HEK293 (cell line): ENCODE measurements around the gene TIPRL.

ENCODE experiments used
- FEZF1 ChIP-seq: fragments of 450-650 bp; formaldehyde crosslinking; IDR thresholded peaks from 2 replicates; pipeline ENCODE4 v1.5.1; 2016; ENCODE audit warnings: missing biosample characterization, missing genetic modification characterization
- GLI2 ChIP-seq: fragments of 450-650 bp; formaldehyde crosslinking; IDR thresholded peaks from 2 replicates; pipeline ENCODE4; 2017; ENCODE audit warnings: missing biosample characterization, missing genetic modification characterization, low read depth, borderline replicate concordance
- IKZF3 ChIP-seq: fragments of 450-650 bp; IDR thresholded peaks from 2 replicates; pipeline ENCODE4 v1.5.0; 2018; ENCODE audit warnings: missing biosample characterization, mild to moderate bottlenecking, missing genetic modification characterization, moderate library complexity
- KLF17 ChIP-seq: fragments of 450-650 bp; formaldehyde crosslinking; IDR thresholded peaks from 2 replicates; pipeline ENCODE4 v1.5.1; 2016; ENCODE audit warnings: missing biosample characterization, missing genetic modification characterization
- KLF8 ChIP-seq: fragments of 450-650 bp; formaldehyde crosslinking; IDR thresholded peaks from 2 replicates; pipeline ENCODE4 v1.5.1; 2016; ENCODE audit warnings: missing biosample characterization, missing genetic modification characterization
- KLF9 ChIP-seq: fragments of 450-650 bp; formaldehyde crosslinking; IDR thresholded peaks from 2 replicates; pipeline ENCODE4 v1.5.1; 2016; ENCODE audit warnings: missing biosample characterization, missing genetic modification characterization, low read depth
- PRDM4 ChIP-seq: fragments of 450-650 bp; formaldehyde crosslinking; IDR thresholded peaks from 2 replicates; pipeline ENCODE4 v1.5.1; 2017; ENCODE audit warnings: missing biosample characterization, missing genetic modification characterization
- REST ChIP-seq: fragments of 450-650 bp; formaldehyde crosslinking; IDR thresholded peaks from 2 replicates; pipeline ENCODE4 v1.5.1; 2016; ENCODE audit warnings: missing biosample characterization, missing genetic modification characterization
- SP2 ChIP-seq: fragments of 450-650 bp; formaldehyde crosslinking; IDR thresholded peaks from 2 replicates; pipeline ENCODE4 v1.5.1; 2016; ENCODE audit warnings: missing biosample characterization, missing genetic modification characterization
- TCF7L2 ChIP-seq: IDR thresholded peaks from 2 replicates; pipeline ENCODE4 v1.6.1; 2011; ENCODE audit warnings: low read depth, mild to moderate bottlenecking, inconsistent platforms, low read length, moderate library complexity, borderline replicate concordance
- TSHZ1 ChIP-seq: fragments of 450-650 bp; formaldehyde crosslinking; IDR thresholded peaks from 2 replicates; pipeline ENCODE4 v1.5.1; 2016; ENCODE audit warnings: missing biosample characterization, missing genetic modification characterization, borderline replicate concordance
- ZBTB17 ChIP-seq: fragments of 450-650 bp; formaldehyde crosslinking; IDR thresholded peaks from 2 replicates; pipeline ENCODE4 v1.5.1; 2016; ENCODE audit warnings: missing biosample characterization, missing genetic modification characterization
- ZBTB26 ChIP-seq: fragments of 450-650 bp; formaldehyde crosslinking; optimal IDR thresholded peaks from 2 replicates; pipeline ENCODE3; 2016; ENCODE audit warnings: missing biosample characterization, mild to moderate bottlenecking, missing genetic modification characterization
- ZBTB8A ChIP-seq: fragments of 450-650 bp; formaldehyde crosslinking; IDR thresholded peaks from 2 replicates; pipeline ENCODE4 v1.5.1; 2016; ENCODE audit warnings: missing biosample characterization, missing genetic modification characterization
- ZNF114 ChIP-seq: fragments of 450-650 bp; formaldehyde crosslinking; IDR thresholded peaks from 2 replicates; pipeline ENCODE4 v1.5.0; 2017; ENCODE audit warnings: missing biosample characterization, missing genetic modification characterization
- ZNF138 ChIP-seq: fragments of 450-650 bp; formaldehyde crosslinking; IDR thresholded peaks from 2 replicates; pipeline ENCODE4 v1.5.1; 2016; ENCODE audit warnings: missing biosample characterization, missing genetic modification characterization, borderline replicate concordance
- ZNF155 ChIP-seq: fragments of 450-650 bp; formaldehyde crosslinking; IDR thresholded peaks from 2 replicates; pipeline ENCODE4 v1.5.1; 2016; ENCODE audit warnings: missing biosample characterization, missing genetic modification characterization
- ZNF214 ChIP-seq: fragments of 450-650 bp; formaldehyde crosslinking; IDR thresholded peaks from 2 replicates; pipeline ENCODE4 v1.5.1; 2017; ENCODE audit warnings: missing biosample characterization, mild to moderate bottlenecking, missing genetic modification characterization, borderline replicate concordance
- ZNF292 ChIP-seq: fragments of 450-650 bp; formaldehyde crosslinking; IDR thresholded peaks from 2 replicates; pipeline ENCODE4 v1.5.1; 2016; ENCODE audit warnings: low read depth, missing biosample characterization, missing genetic modification characterization, borderline replicate concordance
- ZNF350 ChIP-seq: fragments of 450-650 bp; formaldehyde crosslinking; IDR thresholded peaks from 2 replicates; pipeline ENCODE4 v1.5.0; 2017; ENCODE audit warnings: missing biosample characterization, mild to moderate bottlenecking, missing genetic modification characterization
- ZNF561 ChIP-seq: fragments of 450-650 bp; IDR thresholded peaks from 2 replicates; pipeline ENCODE4 v1.5.1; 2018; ENCODE audit warnings: missing biosample characterization, missing genetic modification characterization, borderline replicate concordance
- ZNF610 ChIP-seq: fragments of 450-650 bp; formaldehyde crosslinking; IDR thresholded peaks from 2 replicates; pipeline ENCODE4 v1.5.1; 2016; ENCODE audit warnings: missing biosample characterization, missing genetic modification characterization, borderline replicate concordance
- ZNF776 ChIP-seq: fragments of 450-650 bp; formaldehyde crosslinking; IDR thresholded peaks from 2 replicates; pipeline ENCODE4 v1.5.0; 2017; ENCODE audit warnings: missing biosample characterization, missing genetic modification characterization, borderline replicate concordance
- ZNF791 ChIP-seq: fragments of 450-650 bp; formaldehyde crosslinking; IDR thresholded peaks from 2 replicates; pipeline ENCODE4 v1.5.1; 2016; ENCODE audit warnings: missing biosample characterization, missing genetic modification characterization
- ZNF837 ChIP-seq: fragments of 450-650 bp; formaldehyde crosslinking; IDR thresholded peaks from 2 replicates; pipeline ENCODE4 v1.5.1; 2016; ENCODE audit warnings: missing biosample characterization, missing genetic modification characterization
- ZSCAN5A ChIP-seq: fragments of 450-650 bp; formaldehyde crosslinking; IDR thresholded peaks from 2 replicates; pipeline ENCODE4 v1.5.1; 2016; ENCODE audit warnings: missing biosample characterization, missing genetic modification characterization

Gene TIPRL

GRCh38 chr1:168136709-168137514, 41.9 kb upstream of the TIPRL start, which contains the start of gene GPR161 (continued):
- TF ChIP-seq TCF7L2, result 0 out of 2 replicates have a peak, but pooled peaks have one; percentile 19
- peak; percentile 93 for TF ChIP-seq ZBTB17 (tag by site-specific recombination)
- no peak for TF ChIP-seq ZNF776 (tag by site-specific recombination)
- no peak for TF ChIP-seq ZNF214 (tag by site-specific recombination)
- TF ChIP-seq ZNF292 (tag by site-specific recombination), result no peak
- TF ChIP-seq ZNF791 (tag by site-specific recombination), result no peak
- TF ChIP-seq KLF9 (tag by site-specific recombination), result no peak
- TF ChIP-seq ZNF610 (tag by site-specific recombination), result no peak
- 0 out of 2 replicates have a peak, but pooled peaks have one; percentile 15 for TF ChIP-seq PRDM4
- peak; percentile 42; the same call in 1 of the 2 replicates for TF ChIP-seq IKZF3
- peak; percentile 43 for TF ChIP-seq REST (tag by site-specific recombination)
- TF ChIP-seq GLI2 (tag by site-specific recombination), result no peak
- no peak for TF ChIP-seq ZNF155 (tag by site-specific recombination)
- TF ChIP-seq ZNF114, result no peak
- peak; percentile 53 for TF ChIP-seq SP2 (tag by site-specific recombination)
- no peak for TF ChIP-seq ZNF561 (tag by site-specific recombination)
- no peak for TF ChIP-seq ZNF837 (tag by site-specific recombination)
- TF ChIP-seq KLF8, result peak; percentile 82
- no peak for TF ChIP-seq ZNF138 (tag by site-specific recombination)
- TF ChIP-seq TSHZ1, result no peak
- peak; percentile 69 for TF ChIP-seq ZBTB26 (tag by site-specific recombination)
- TF ChIP-seq KLF17, result peak; percentile 47
- TF ChIP-seq ZBTB8A (tag by site-specific recombination), result peak; percentile 98
- no peak for TF ChIP-seq FEZF1 (tag by site-specific recombination)
- TF ChIP-seq ZSCAN5A (tag by site-specific recombination), result no peak
- TF ChIP-seq ZNF350 (tag by site-specific recombination), result no peak
